ENCODE results near the gene MAN1A1.
A peak's percentile ranks its signal among the peaks of the same experiment; 100 is the strongest.

The MAN1A1 gene

GRCh38 chr6:119270545-119270944, 79.0 kb downstream of the MAN1A1 start:
- no peak for DNase-seq (ENCODE audit: low spot score)

GRCh38 chr6:119269266-119270103, 80.1 kb downstream of the MAN1A1 start:
- no peak for DNase-seq (ENCODE audit: low spot score)

GRCh38 chr6:119267126-119267905, 82.2 kb downstream of the MAN1A1 start:
- no peak for DNase-seq (ENCODE audit: low spot score)

GRCh38 chr6:119264854-119265397, 84.6 kb downstream of the MAN1A1 start:
- DNase-seq (ENCODE audit: low spot score), result no peak

GRCh38 chr6:119262612-119263011, 86.9 kb downstream of the MAN1A1 start:
- DNase-seq (ENCODE audit: low spot score), result no peak

GRCh38 chr6:119261944-119262284, 87.6 kb downstream of the MAN1A1 start:
- no peak for DNase-seq (ENCODE audit: low spot score)

GRCh38 chr6:119259027-119259426, 90.5 kb downstream of the MAN1A1 start:
- DNase-seq (ENCODE audit: low spot score), result no peak

- DNase-seq (ENCODE audit: low spot score), result no peak
Measured at GRCh38 chr6:119257726-119258125, 91.8 kb downstream of the MAN1A1 start.

GRCh38 chr6:119256978-119257462, 92.5 kb downstream of the MAN1A1 start:
- no peak for DNase-seq (ENCODE audit: low spot score)

GRCh38 chr6:119256392-119256791, 93.2 kb downstream of the MAN1A1 start:
- no peak for DNase-seq (ENCODE audit: low spot score)

GRCh38 chr6:119255492-119255891, 94.1 kb downstream of the MAN1A1 start:
- no peak for DNase-seq (ENCODE audit: low spot score)

- no peak for DNase-seq (ENCODE audit: low spot score)
Measured at GRCh38 chr6:119250036-119250435, 99.5 kb downstream of the MAN1A1 start.

GRCh38 chr6:119249319-119249718, 100.2 kb downstream of the MAN1A1 start:
- no peak for DNase-seq (ENCODE audit: low spot score)

- no peak for DNase-seq (ENCODE audit: low spot score)
Measured at GRCh38 chr6:119247504-119247903, 102.1 kb downstream of the MAN1A1 start.

- no peak for DNase-seq (ENCODE audit: low spot score)
Measured at GRCh38 chr6:119243657-119244056, 105.9 kb downstream of the MAN1A1 start.

GRCh38 chr6:119243037-119243436, 106.5 kb downstream of the MAN1A1 start:
- DNase-seq (ENCODE audit: low spot score), result no peak

- no peak for DNase-seq (ENCODE audit: low spot score)
Measured at GRCh38 chr6:119241540-119242309, 107.8 kb downstream of the MAN1A1 start.

- DNase-seq (ENCODE audit: low spot score), result no peak
Measured at GRCh38 chr6:119241111-119241465, 108.5 kb downstream of the MAN1A1 start.

- peak; percentile 20 for DNase-seq (ENCODE audit: low spot score)
Measured at GRCh38 chr6:119240257-119241110, 109.1 kb downstream of the MAN1A1 start.

- no peak for DNase-seq (ENCODE audit: low spot score)
Measured at GRCh38 chr6:119237177-119237715, 112.3 kb downstream of the MAN1A1 start.

- no peak for DNase-seq (ENCODE audit: low spot score)
Measured at GRCh38 chr6:119234941-119235340, 114.6 kb downstream of the MAN1A1 start.

Measured in iPS-NIHi11 (cell line).